Erythroblast (primary cell): ENCODE results near the gene MB21D2.
"Not testable (repeated sequence)": the region's sequence is repeated elsewhere in the genome, so short reads cannot be mapped to it uniquely, and the experiment has no call there.

Experiments used
- DNase-seq, 2 experiments: peaks; one replicate each; lab custom pipeline; 2025; lab: John Stamatoyannopoulos, UW
- GATA1 ChIP-seq: IDR thresholded peaks from 2 replicates; pipeline ENCODE4 v1.6.1; 2011; ENCODE audit warnings: low read depth, mild to moderate bottlenecking, control low read depth, low read length, moderate library complexity
- POLR2A ChIP-seq: IDR thresholded peaks from 2 replicates; pipeline ENCODE4 v1.6.1; 2011; ENCODE audit warnings: mild to moderate bottlenecking, low read length

Gene MB21D2

DNA sequence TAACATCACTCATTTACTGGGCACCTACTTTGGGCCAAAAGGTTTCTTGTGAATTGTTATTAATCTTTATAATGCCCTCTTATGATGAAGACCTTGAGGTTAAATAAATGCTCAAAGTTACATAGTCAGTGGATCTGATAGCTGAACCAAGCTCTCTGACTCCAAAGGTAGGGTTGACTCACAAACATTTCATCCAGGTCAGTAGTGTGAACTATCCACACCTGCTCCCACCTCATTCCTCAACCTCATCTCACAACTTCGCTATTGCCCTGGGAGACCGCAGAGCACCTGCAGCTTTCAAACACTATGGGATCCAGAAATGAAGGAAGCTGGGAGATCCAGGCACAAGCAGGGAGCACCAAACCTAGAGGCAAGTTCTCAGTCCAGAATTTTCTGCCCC, 96.5 kb downstream of the MB21D2 start:
- no peak for DNase-seq
- TF ChIP-seq GATA1 (no peak), POLR2A (no peak)

DNA sequence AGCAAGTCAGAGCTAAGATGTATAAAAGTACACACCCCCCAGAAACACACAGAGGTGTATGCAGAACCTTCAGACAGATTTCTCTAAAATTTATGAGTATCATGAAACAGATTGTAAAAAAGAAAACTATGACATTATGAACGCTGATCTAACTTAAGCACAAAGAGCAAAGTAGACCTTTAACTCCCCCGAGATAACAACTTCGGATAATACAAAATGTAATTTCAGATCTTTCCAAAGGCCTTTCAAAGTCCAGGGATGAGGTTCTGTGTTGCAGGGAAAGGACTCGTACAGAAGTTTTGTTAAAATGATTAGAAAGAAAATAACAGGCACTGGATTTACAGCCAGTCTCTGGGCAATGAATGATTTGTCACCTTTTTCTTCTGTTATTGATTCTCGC, 97.5 kb downstream of the MB21D2 start:
- DNase-seq, result no peak
- TF ChIP-seq GATA1 (no peak), POLR2A (no peak)

DNA sequence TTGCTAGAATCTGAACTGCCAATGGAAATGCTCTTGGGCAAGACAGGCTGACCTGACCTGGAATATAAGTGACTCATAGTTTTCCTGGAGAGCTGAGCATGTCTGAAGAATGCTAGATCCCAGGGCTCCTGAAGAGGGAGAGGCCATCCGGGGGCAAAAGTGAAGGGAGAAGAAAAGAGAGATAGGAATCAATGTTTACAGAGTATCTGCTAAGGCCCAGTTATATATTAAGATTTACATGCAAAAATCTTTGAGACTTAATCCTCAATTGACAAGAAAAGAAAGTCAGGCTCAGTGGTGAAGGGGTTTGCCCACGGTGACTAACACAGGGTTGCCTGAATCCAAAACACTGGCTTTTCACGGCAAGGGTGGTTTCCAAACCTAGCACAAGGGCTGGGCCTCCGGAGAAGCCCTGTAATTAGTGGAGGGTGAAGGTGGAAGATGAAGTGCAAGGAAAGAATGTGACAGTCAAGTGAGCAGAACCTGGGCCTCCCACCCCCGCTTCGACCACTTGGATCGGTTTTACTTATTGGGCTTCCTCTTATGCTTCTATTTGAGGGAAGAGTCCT, 98.6 kb downstream of the MB21D2 start:
- TF ChIP-seq GATA1 (no peak), POLR2A (no peak)

DNA sequence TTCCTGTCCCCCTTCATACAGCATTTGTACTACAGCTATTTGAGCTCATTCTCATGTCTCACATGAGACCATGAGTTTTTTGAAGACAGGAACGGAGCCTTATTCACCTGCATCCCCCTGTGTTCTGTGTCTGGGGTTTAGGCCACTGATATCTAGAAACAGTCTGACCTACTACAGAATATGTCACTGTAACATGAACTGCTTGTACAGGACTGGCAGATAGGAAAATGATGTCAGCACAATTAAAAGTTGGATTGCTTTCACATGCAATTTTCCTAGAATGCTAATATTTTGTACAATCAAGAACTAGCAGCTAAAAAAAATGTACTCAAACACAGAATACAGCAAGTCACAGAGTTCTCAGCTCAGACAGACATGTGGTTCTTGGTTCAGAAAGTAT, 99.5 kb downstream of the MB21D2 start:
- no peak for DNase-seq
- TF ChIP-seq POLR2A (no peak), GATA1 (no peak)

More for the DNA sequence above, 98.6 kb downstream of the MB21D2 start:
- DNase-seq, result no peak

DNA sequence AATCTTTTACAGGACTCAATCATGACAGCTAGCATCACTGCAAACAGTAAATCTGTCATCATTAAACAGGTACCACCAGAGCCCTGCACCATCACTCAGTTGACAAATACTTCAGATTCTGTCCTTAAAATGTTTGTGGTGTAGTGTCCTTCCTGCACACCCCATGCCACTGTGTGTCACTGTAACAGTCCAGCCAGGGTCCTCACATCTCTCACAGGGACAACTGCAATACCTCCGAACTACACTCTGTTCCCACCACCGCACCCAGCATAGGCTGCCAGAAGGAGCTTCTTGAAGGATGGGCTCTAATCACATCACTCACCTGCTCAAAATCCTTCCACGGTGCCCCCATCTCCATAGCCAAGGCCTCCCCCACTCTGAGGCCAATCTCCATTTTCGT, 100.2 kb downstream of the MB21D2 start:
- DNase-seq, result no peak
- TF ChIP-seq POLR2A, result no peak
- no peak for TF ChIP-seq GATA1

DNA sequence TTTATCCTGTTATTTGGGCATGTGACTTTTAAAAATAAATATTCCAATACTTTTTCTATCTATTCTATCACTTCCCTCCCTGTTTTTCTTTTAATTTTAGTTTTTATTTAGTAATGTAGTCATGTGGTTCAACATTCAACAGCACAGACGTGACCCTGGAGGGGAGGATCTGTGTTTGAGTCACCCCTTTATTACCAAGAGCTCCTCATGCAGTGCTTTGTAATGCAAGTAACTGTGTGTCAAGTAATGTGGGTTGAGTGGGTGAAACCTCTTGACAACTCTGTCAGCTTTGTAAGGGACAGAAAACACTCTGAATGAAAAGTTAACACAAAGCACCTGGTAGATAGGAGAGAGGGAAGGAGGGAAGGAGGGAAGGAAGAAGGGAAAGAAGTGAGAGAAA, 100.6 kb downstream of the MB21D2 start:
- DNase-seq, result no peak
- TF ChIP-seq POLR2A (no peak), GATA1 (no peak)

DNA sequence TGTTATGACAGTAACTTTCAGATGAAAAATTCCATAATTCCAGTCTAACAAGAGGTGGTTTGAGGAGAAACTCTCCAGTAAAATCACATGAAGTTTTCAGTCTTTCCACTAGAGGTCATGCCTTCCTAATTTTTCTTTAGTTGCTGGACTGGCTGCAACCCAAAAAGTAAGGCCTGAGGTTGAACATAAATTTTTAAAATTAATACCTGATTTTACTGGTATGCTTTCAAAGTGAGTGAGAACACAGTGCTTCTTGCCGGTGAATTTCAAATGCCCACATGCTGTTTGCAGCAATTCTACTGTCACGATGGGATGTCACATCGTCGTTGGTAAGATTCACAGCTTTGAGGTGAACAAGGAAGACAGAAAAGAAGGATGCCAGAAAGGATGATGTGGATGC, 101.3 kb downstream of the MB21D2 start:
- no peak for TF ChIP-seq POLR2A
- DNase-seq, result peak; percentile 4 to 38

DNA sequence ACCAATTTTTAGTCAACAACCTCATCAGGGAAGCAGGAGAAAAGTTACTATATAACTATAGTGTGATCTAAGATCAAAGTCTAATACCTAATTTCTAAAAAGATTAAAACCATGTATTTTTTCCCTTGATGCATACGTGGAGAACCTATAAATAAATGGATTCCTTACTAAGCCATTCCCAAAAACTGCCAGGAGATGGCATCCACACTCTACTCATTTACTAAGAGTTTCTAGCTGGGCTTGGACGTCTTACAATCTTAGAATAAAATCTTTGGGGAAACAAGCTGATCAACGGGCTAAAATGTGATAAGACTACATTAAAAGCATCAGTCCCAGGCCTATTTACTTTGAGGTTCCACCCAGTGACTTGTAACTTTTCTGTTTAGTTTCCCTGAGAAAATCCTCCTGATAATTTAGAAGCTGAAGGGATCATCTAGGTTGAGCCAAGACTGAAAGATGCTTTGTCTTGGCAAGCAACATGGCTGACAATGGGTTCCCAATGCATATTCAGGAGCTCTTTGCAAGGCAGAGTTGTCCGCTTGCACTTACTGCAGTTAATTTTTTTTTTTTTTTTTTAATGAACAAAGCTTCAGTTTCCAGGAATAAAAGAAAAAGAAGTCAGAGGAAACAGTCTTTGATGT, 104.8 kb downstream of the MB21D2 start:
- peak; percentile 14 to 45 for DNase-seq
- TF ChIP-seq POLR2A, result no peak
- TF ChIP-seq GATA1, result no peak

DNA sequence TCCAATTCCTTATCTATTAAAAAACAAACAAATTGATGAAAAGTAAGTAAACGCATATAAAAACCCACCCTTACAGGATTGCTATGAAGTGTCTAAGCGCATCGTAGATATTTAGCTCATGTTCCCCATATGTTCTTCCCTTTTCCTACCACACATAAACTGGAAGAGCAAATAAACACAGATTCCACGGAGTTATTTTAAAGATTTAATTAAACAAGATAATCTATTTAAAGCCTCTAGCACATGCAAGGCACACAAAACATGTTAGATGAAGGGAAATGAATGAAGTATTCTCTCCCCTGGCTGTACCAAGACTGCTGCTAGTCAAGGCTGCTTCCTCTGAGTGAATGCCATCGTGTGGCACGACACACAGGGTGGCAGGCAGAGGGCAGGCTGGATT, 111.9 kb downstream of the MB21D2 start:
- TF ChIP-seq POLR2A (no peak), GATA1 (no peak)
- no peak for DNase-seq

DNA sequence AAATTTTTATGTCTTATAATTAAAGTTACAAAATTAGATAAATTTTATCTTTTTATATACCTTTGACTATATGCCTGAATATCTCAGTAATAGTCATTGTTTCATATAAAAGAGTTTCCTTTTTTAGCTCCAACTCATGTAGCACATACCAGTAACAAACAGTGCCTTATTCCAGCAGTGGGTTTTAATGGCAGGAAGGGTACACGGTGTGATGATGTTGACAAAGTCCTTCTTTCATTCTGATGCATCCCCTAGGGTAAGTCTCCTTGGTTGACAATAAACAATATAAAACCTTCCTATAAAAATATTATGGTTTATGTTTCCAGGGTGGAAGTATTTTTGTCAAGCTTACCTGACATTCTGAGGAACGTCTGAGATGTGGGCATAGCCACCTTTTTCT, 113.2 kb downstream of the MB21D2 start:
- TF ChIP-seq GATA1, result no peak
- TF ChIP-seq POLR2A, result no peak
- DNase-seq, result no peak

DNA sequence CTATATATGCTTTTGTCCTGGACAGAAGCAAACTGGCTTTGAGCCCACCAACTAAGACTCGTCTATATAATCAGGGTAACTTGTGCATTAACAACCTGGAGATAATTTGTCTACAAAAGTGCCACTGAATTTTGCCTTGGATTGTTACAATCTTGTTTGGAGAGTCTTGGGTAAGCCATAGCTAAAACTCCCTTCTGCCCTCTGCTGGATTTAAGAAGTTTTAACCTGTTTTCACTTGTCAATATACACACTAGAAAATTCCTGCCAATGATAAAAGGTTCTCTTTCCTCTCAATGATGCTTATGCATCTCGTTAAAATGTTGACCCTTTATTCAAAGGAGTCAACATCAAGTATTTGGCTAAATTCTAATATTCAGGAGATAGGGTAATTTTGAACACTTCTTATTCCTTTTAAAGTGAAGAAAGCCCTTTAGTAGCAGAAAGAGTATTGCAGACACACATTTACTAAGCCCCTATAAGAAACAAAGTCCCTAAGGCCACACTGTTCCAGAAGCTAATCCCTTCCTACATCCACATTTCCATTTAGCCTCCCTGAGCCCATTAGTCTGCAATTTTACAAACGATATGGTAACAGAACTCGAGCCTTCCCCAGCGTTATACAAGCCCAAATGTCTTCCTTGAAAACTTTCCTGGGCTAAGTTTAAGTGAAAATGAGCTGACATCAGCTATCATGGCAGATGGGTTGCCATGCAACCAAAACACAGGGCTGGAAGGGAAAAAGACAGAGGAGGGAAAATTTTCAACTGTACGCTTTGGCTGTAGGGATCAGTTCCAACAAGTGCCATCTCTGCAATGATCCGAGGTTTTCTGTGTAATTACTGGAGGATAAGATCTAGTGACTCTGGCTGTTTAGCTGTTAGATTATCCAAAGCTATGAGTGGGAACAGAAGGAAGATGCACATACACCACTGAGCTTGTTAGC, 114.4 kb downstream of the MB21D2 start:
- DNase-seq, result peak; percentile 26 to 58
- TF ChIP-seq POLR2A (no peak), GATA1 (no peak)

DNA sequence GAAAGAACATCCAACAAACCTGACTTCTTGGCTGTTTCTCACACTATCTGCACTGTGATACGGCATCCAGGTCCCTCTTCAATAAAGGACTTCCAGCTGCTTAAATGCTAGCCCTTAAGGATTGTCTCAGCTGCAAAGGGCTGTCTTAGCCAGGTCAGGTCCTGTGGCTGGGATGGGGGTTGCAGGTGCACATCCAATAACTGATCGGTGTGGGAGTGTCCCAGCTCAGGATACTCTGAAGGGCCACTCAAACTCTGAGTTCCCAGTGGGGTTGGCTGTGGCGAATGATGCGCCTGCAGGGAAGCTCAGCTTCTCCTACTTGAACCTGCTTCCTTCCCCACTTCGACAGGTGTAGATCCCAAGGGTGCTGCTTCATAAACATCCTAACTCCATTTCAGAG, 115.7 kb downstream of the MB21D2 start:
- no peak for DNase-seq
- TF ChIP-seq GATA1, result no peak
- no peak for TF ChIP-seq POLR2A

DNA sequence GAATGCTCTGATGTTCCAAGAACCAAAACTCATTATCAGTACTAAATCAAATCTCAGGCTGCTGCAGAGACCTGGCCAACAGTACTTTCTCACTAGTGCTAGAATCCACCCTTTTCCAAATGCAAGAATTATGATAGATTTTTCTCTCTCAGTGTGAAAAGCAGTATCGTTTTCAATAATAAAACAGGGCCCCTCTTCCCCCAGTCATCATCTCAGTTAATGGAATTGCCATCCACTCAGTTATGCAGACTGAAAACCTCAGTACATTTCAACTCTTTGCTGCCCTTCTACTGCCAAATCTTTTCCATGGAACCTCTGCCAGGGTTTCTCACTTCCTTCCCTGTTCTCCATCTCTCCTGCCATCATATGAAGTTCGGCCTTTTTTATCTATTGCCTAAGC, 117.9 kb downstream of the MB21D2 start:
- DNase-seq, result no peak
- TF ChIP-seq POLR2A, result no peak
- no peak for TF ChIP-seq GATA1

DNA sequence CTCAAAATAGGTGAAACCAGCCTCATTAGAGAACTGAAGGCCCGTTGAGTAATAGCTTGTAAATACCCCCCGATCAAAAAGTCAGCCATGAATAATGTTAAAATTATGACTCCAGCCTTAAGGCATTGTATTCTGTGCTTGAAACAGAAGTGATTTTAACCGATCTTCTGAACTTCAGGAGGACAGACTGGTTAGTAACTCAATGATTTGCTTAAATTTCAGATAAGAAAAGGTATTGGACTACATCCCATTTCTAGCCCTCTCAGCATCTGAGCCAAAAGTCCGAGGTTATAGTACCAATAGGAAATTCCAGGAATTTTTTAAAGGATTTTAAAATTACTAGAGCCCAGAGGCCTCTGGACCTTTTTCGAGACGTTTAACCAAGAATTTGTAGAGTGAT, 122.6 kb downstream of the MB21D2 start:
- no peak for DNase-seq
- TF ChIP-seq GATA1 (no peak), POLR2A (no peak)

DNA sequence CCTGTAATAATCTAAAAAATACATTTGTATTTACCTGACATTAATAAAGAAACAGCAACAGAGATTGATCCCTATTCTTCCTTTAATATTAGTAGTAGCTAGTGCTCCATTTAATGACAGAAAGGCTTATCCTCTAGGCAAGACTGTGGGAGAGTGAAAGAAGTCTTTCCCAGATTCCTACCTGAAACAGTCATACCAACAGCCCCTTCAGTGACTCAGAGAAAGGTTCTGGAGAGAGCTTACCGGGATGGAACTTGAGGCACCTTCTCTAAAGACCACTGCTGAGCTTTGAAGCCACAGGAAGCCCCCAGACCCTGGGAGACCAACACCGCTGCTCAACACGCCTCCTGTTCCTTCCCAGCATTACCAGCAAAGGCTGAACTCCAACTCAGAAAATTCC, 123.4 kb downstream of the MB21D2 start:
- no peak for TF ChIP-seq POLR2A
- no peak for TF ChIP-seq GATA1

DNA sequence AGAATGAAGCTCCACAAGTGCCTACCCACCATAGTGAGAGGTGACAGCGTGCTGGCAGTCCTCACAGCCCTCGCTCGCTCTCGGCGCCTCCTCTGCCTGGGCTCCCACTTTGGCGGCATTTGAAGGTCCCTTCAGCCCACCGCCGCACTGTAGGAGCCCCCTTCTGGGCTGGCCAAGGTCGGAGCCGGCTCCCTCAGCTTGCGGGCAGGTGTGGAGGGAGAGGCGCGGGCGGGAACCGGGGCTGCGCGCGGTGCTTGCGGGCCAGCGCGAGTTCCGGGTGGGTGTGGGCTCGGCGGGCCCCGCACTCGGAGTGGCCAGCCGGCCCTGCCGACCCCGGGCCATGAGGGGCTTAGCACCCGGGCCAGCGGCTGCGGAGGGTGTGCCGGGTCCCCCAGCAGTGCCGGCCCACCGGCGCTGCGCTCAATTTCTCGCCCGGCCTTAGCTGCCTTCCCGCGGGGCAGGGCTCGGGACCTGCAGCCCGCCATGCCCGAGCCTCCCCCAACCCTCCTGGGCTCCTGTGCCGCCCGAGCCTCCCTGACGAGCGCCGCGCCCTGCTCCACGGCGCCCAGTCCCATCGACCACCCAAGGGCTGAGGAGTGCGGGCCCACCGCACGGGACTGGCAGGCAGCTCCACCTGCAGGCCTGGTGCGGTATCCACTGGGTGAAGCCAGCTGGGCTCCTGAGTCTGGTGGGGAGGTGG, 128.7 kb downstream of the MB21D2 start:
- DNase-seq, result not testable (repeated sequence)

More for the DNA sequence above, 123.4 kb downstream of the MB21D2 start:
- no peak for DNase-seq
